Upper lobe of left lung (tissue), 4 donors: ENCODE measurements around the gene FDX1.

Source experiments
- CTCF ChIP-seq, 6 experiments: fragments of 450-650 bp in 4 of 6; fragments of 200-600 bp in 2 of 6; sonication (generic) in 2 of 6; IDR thresholded peaks; one replicate each; pipeline ENCODE4 v1.5.1; 2016 to 2019; ENCODE audit warnings: antibody characterized with exemption in 6 of 6
- POLR2A ChIP-seq, 4 donors: fragments of 450-650 bp; IDR thresholded peaks; one replicate each; pipeline ENCODE4 v1.5.1; 2016 to 2017; ENCODE audit warnings: antibody characterized with exemption in 4 of 4, mild to moderate bottlenecking in 2 of 4

DNA sequence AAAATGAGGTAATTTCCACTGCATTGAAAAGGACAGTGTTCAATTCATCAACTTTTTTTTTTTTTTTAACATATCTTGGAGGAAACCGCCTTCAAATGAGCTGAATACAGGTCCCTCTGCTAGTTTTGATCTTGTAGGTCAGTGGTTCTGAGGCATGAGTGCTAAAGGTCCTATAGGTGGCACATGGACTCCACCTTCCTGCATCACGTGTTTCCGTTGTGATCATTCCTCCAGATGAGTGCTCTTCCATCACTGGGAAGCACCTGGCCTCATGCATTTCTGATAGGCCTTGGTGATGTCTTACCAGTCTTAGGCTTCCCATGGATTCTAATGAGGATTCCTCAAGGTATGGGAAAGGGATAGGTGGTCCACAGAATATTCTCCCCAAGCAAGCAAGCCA lies 37.8 kb downstream of the FDX1 start:
- TF ChIP-seq CTCF (IDR thresholded peaks at IDR 0.05) (no peak), POLR2A (IDR thresholded peaks at IDR 0.05) (no peak)
